GM21390 (cell line): ENCODE results near the gene DDX52.

ENCODE experiments used
- ATAC-seq: cut with Tn5 transposase; IDR thresholded peaks from one replicate; pipeline ENCODE4 v1.9.1; 2021; ENCODE audit not compliant: unreplicated experiment

DDX52 gene

DNA sequence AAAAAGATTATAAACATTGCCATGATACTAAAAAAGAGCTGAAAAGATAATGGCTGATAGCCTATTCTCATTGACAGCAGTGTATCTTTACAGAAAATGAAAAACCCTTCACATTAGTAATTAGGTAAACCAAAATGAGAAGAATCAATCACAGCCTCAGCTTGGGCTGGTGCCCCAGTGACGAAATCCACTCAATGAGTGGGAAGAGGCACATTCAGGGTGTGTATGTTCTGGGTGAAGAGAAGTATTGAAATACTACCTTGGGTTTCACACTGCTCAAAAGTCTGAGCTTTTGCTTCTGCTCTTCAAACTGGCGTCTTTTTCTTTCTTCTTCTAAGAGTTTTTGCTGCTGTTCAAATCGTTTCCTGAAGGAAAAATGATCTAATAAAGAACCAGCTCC is 58.2 kb downstream of the DDX52 start:
- no peak for ATAC-seq

DNA sequence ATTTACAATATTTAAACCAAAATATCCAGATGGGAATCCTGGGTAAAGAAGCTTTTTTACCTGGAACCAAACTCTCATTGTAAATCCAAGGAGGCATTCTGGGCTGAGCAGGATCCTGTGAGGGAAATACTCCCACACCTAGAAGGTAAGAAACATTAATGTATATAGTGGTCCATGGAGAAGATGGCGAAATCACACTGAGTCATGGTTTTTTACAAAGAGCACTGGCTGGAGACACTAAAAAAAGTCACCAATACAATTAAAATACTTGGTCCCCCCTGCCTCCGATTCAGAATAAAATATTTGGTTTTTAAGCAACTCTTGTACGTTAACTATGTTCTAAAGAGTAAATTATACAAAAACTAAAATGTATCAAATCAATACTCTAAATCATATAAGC is 67.0 kb downstream of the DDX52 start:
- no peak for ATAC-seq

DNA sequence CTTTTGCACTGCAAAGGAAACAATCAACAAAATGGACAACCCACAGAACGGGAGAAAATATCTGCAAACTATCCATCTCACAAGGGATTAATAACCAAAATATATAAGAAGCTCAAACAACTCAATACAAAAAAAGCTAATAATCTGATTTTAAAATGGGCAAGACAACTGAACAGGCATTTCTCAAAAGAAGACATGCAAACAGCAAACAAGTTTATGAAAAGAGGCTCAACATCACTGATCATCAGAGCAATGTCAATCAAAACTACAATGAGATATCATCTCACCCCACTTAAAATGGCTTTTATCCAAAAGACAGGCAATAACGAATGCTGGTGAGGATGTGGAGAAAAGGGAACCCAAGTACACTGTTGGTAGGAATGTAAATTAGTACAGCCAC is 68.8 kb downstream of the DDX52 start:
- ATAC-seq = no peak

DNA sequence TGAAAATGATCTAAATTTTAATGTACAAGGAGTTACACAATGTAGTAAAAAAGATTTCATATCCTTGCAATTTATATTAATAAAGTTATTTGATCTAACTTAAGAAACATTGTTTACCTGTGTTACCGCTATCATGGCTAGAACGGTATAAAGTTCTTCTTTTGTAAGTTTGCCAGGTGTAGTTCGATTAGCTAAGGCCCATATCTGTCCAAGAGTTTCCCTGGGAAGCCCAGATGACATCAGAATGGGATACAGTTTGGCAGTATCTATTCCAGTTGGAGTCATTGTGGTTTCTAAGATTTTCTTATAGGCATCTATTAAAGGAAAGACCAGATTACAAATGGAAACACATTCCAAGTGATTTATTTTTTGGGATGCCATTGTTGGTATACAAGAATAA is 71.6 kb downstream of the DDX52 start:
- no peak for ATAC-seq

DNA sequence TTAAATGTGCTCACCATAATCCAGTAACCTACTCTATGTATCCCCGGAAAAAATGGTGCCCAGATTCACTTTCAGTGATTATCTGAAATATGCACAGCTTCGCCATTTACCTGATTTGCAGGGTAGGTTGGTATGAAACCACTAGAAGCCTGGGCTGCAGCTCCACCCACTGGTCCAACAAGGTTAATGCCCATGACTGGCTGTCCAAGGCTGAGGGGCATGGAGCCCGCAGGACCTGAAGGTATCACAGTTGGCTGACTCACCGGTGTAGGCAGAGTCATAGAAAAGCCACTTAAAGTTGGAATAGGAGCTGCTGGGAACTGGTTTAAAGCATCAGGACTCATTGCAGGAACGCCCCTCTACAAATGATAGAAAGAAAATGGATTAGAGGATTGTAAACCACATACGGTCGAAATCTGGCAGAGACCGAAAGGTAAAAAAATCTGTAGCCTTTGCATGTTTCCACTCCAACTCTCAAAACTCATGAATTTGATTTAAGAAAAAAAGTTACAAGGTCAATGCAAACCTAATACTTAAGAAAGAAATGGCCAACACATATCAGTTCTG is 72.6 kb downstream of the DDX52 start:
- ATAC-seq = no peak

DNA sequence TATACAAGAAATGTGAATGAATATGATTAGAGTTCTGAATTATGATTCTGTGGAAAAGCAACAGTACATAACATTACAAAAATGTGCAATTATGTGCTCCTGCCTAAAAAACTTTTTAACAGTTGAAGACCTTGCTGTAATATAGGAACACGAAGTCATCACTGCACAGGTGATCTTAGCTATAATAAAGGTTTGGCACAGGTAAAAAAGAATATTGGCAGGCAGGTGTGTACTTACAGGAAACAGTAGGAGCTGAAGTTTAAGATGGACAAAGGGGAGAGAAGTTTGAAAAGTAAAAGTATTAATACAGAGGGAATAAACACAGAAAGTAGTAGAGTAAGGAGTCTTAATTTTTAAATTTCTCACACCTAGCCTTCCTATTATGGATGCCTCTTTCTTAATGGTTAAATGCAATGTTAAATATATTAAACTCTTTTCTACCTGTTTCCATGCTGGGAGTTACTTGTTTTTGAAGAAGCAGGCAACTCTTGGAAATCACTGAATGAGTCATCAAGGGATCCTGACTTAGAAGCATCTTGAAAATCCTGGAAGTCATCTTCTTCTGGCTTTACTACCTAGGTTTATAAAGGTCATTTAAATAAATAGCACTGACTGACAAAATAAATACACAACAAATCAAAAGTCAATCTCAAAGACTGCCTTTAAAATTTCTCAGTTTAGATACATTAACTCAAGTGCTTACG is 74.7 kb downstream of the DDX52 start:
- ATAC-seq = no peak

DNA sequence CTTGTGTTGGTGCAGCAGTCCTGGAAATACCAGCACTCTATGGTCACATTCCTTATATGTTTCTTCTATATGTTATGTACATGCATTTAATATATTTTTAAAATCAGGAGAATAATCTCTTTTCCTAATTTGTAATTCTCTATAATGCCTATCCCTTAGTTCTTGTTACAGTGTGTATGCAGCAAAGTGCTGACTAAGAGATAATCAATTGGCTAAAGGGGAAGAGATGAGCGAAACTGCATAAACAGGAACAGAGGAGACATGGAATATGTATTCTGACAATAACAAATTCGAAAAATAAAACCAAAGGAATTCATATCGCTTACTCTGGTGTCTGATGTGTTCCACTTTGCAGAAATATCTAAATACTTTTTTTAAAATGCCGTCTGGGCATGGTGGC is 75.7 kb downstream of the DDX52 start:
- ATAC-seq = no peak

DNA sequence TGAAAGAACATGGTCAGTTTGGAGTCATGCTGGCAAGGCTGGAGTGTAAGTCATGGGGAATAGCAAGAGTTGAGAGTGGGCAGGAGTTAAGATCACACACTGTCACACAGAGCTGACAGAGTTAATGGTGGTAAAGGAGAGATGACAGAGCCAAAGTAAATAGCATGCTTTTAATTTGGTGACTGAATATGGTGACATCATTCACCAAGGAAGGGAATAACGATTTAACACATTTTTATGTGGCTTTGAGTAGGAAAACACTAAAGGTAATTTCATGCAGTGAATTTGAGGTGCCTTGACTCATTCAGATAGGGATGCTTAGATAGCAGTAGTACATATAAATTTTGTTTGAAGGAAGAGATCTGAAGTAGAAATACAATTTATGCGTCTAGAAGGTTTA is 76.1 kb downstream of the DDX52 start:
- ATAC-seq = no peak

DNA sequence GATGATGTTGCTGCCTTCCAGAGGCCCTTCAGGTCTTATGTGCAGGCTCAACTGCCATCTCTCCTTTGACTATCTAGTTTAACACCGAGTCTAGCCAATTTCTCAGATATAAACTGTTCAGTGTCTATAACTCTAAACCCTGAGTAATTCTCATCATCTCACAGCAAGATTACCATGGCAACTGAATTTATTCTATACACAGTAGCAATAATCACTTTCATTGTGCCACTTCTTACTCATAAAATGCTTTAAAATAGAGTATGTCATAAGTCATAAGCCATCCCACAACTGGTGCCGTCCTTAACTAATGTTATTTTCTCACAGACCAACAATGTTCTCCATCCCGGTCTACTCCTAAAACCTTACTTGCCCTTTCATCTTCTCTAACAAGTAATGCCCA is 79.0 kb downstream of the DDX52 start:
- no peak for ATAC-seq

DNA sequence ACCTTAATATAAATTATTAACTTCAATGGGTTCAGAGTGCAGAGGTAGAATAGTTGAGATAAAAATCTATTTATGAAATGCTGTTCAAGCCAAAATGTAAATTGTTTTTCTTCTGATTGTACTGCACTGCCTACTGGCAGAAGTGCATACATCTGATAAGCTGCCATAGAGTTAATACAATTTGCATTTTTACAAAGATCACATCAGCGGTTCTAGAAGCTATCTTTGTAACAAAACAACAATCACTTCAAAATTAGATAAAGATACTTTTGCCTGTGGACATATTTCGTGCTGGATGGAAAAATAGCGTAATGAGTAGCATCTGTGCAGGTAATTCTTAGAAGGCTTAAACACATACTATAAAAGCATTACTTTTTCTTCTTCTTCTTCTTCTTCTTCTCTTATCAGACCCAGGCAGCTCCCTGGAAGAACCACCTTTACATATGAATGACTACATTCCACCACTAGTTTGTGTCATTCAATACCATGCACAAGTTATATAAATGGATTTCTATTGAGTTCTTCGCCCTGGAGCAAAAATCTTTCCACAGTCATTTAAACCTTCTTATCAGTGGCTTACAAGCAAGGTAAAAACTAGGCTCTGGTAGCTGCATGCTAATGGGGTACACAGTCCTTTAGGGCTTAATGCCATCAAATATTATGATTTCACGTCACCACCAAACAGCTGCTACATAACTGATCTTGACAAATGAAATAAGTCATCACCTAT is 81.1 kb downstream of the DDX52 start:
- ATAC-seq = no peak
